ENCODE data around the gene TMEM201. TPM values are rescaled to one million over a fixed set of nuclear protein-coding genes. Genes with fewer than 3 reads are reported as not detected.

Gene TMEM201
- total RNA-seq, 1 experiment from 2014 or later = 30.4 TPM

DNA sequence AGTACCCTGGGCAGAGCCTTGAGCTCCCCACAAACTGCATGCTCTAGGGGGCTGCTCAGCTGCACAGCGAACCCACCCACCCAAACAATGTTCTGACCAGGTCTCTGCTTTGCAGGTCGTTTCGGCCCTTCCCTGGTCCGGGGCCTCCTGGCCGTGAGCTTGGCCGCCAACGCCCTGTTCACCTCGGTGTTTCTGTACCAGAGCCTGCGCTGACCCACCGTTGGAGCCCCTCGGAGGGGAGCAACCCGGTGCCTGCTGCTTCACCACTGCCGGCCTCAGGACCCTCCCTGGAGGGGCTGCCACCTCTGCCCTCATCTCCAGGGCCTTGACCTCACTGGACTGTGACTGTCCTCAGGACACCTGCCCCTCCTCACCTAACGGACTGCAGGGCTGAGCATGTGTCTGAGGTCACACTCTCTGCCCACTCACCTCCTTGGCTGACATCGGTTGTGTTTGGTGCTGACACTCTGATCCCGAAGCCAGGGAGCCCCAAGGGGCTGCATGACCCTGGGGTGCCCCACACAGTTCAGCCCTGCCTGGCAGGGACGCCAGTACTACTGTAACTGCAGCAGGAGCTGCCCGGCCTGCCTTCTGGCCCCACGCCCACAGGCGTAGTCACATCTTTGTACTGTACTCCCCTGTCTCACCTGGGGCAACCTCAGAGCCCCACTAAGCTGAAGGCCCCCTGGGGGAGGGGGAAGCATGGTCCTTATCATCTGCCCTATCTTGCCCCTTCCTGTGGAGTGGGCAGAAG, 24.3 kb downstream of the TMEM201 start:
- no peak overlapping the region for H3K4me3 Mint-ChIP-seq
- TF ChIP-seq, protein P1, sequence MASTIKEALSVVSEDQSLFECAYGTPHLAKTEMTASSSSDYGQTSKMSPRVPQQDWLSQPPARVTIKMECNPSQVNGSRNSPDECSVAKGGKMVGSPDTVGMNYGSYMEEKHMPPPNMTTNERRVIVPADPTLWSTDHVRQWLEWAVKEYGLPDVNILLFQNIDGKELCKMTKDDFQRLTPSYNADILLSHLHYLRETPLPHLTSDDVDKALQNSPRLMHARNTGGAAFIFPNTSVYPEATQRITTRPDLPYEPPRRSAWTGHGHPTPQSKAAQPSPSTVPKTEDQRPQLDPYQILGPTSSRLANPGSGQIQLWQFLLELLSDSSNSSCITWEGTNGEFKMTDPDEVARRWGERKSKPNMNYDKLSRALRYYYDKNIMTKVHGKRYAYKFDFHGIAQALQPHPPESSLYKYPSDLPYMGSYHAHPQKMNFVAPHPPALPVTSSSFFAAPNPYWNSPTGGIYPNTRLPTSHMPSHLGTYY (CRISPR knock-in tag; IDR thresholded peaks at IDR 0.05) = no peak
- TF ChIP-seq ZBTB21 (CRISPR knock-in tag; IDR thresholded peaks at IDR 0.05; ENCODE audit: borderline replicate concordance) = no peak
- TF ChIP-seq RORB (CRISPR knock-in tag; IDR thresholded peaks at IDR 0.05) = no peak
- TF ChIP-seq, protein P2, sequence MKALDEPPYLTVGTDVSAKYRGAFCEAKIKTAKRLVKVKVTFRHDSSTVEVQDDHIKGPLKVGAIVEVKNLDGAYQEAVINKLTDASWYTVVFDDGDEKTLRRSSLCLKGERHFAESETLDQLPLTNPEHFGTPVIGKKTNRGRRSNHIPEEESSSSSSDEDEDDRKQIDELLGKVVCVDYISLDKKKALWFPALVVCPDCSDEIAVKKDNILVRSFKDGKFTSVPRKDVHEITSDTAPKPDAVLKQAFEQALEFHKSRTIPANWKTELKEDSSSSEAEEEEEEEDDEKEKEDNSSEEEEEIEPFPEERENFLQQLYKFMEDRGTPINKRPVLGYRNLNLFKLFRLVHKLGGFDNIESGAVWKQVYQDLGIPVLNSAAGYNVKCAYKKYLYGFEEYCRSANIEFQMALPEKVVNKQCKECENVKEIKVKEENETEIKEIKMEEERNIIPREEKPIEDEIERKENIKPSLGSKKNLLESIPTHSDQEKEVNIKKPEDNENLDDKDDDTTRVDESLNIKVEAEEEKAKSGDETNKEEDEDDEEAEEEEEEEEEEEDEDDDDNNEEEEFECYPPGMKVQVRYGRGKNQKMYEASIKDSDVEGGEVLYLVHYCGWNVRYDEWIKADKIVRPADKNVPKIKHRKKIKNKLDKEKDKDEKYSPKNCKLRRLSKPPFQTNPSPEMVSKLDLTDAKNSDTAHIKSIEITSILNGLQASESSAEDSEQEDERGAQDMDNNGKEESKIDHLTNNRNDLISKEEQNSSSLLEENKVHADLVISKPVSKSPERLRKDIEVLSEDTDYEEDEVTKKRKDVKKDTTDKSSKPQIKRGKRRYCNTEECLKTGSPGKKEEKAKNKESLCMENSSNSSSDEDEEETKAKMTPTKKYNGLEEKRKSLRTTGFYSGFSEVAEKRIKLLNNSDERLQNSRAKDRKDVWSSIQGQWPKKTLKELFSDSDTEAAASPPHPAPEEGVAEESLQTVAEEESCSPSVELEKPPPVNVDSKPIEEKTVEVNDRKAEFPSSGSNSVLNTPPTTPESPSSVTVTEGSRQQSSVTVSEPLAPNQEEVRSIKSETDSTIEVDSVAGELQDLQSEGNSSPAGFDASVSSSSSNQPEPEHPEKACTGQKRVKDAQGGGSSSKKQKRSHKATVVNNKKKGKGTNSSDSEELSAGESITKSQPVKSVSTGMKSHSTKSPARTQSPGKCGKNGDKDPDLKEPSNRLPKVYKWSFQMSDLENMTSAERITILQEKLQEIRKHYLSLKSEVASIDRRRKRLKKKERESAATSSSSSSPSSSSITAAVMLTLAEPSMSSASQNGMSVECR (CRISPR knock-in tag; IDR thresholded peaks at IDR 0.05; ENCODE audit: borderline replicate concordance) = no peak
- no peak for TF ChIP-seq CBFB (CRISPR knock-in tag; IDR thresholded peaks at IDR 0.05; ENCODE audit: low read depth)
- TF ChIP-seq TEAD4 (CRISPR knock-in tag; IDR thresholded peaks at IDR 0.05) = no peak
- TF ChIP-seq FOXP1 (CRISPR knock-in tag; IDR thresholded peaks at IDR 0.05; ENCODE audit: borderline replicate concordance) = no peak
- no peak for TF ChIP-seq ELF4 (CRISPR knock-in tag; IDR thresholded peaks at IDR 0.05; ENCODE audit: low read depth)
- TF ChIP-seq NR2C2 (CRISPR knock-in tag; IDR thresholded peaks at IDR 0.05) = no peak
- TF ChIP-seq, protein P3, sequence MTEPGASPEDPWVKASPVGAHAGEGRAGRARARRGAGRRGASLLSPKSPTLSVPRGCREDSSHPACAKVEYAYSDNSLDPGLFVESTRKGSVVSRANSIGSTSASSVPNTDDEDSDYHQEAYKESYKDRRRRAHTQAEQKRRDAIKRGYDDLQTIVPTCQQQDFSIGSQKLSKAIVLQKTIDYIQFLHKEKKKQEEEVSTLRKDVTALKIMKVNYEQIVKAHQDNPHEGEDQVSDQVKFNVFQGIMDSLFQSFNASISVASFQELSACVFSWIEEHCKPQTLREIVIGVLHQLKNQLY (CRISPR knock-in tag; IDR thresholded peaks at IDR 0.05) = no peak
- TF ChIP-seq PRRX2 (CRISPR knock-in tag; IDR thresholded peaks at IDR 0.05) = no peak
- TF ChIP-seq, protein P4, sequence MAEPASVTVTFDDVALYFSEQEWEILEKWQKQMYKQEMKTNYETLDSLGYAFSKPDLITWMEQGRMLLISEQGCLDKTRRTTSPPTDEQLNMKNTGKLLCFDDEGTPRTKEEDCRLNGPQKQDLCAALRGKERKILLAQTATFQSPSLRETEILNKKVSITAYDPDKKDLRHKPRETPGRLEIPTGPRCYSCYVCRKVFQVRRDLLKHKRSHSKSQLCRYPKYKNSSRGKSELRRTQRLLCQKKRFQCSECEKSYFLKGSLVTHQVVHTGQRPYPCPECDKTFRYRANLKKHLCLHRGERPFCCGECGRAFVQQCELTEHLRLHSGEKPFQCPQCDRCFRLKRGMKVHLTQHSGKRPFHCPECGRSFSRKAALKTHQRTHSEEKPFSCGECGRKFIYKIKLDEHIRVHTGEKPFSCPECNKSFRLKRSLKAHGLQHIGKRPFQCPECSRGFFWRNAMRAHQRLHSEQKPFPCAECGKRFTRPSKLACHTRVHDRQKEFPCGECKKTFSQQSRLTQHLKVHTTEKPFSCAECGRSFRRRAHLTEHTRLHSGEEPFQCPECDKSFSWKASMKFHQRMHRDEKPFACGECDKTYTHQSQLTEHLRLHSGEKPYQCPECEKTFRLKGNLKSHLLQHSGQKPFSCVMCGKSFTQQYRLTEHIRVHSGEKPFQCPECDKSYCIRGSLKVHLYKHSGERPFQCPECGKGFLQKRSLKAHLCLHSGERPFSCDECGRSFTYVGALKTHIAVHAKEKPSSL (CRISPR knock-in tag; conservative IDR thresholded peaks at IDR 0.05) = no peak
- TF ChIP-seq, protein P5, sequence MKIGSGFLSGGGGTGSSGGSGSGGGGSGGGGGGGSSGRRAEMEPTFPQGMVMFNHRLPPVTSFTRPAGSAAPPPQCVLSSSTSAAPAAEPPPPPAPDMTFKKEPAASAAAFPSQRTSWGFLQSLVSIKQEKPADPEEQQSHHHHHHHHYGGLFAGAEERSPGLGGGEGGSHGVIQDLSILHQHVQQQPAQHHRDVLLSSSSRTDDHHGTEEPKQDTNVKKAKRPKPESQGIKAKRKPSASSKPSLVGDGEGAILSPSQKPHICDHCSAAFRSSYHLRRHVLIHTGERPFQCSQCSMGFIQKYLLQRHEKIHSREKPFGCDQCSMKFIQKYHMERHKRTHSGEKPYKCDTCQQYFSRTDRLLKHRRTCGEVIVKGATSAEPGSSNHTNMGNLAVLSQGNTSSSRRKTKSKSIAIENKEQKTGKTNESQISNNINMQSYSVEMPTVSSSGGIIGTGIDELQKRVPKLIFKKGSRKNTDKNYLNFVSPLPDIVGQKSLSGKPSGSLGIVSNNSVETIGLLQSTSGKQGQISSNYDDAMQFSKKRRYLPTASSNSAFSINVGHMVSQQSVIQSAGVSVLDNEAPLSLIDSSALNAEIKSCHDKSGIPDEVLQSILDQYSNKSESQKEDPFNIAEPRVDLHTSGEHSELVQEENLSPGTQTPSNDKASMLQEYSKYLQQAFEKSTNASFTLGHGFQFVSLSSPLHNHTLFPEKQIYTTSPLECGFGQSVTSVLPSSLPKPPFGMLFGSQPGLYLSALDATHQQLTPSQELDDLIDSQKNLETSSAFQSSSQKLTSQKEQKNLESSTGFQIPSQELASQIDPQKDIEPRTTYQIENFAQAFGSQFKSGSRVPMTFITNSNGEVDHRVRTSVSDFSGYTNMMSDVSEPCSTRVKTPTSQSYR (CRISPR knock-in tag; IDR thresholded peaks at IDR 0.05) = no peak
- TF ChIP-seq NFE2L1 (CRISPR knock-in tag; IDR thresholded peaks at IDR 0.05) = no peak
- TF ChIP-seq, protein P6, sequence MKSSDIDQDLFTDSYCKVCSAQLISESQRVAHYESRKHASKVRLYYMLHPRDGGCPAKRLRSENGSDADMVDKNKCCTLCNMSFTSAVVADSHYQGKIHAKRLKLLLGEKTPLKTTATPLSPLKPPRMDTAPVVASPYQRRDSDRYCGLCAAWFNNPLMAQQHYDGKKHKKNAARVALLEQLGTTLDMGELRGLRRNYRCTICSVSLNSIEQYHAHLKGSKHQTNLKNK (CRISPR knock-in tag; IDR thresholded peaks at IDR 0.05) = no peak
- no peak for TF ChIP-seq SOX15 (CRISPR knock-in tag; IDR thresholded peaks at IDR 0.05)
- TF ChIP-seq, protein P7, sequence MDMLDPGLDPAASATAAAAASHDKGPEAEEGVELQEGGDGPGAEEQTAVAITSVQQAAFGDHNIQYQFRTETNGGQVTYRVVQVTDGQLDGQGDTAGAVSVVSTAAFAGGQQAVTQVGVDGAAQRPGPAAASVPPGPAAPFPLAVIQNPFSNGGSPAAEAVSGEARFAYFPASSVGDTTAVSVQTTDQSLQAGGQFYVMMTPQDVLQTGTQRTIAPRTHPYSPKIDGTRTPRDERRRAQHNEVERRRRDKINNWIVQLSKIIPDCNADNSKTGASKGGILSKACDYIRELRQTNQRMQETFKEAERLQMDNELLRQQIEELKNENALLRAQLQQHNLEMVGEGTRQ (CRISPR knock-in tag; IDR thresholded peaks at IDR 0.05) = no peak
- TF ChIP-seq, protein P8, sequence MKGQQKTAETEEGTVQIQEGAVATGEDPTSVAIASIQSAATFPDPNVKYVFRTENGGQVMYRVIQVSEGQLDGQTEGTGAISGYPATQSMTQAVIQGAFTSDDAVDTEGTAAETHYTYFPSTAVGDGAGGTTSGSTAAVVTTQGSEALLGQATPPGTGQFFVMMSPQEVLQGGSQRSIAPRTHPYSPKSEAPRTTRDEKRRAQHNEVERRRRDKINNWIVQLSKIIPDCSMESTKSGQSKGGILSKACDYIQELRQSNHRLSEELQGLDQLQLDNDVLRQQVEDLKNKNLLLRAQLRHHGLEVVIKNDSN (CRISPR knock-in tag; IDR thresholded peaks at IDR 0.05) = no peak
- no peak for TF ChIP-seq HMGA2 (CRISPR knock-in tag; IDR thresholded peaks at IDR 0.05)
- H3K9me3 Mint-ChIP-seq = no peaks in the 10 kb centered on the region
- H3K4me1 Mint-ChIP-seq = peaks cover 2% of the 10 kb centered on the region; the same call in 1 of the 2 replicates
- peaks cover 12% of the 10 kb centered on the region; the same call in 1 of the 2 replicates for H3K36me3 Mint-ChIP-seq
- H3K27me3 Mint-ChIP-seq (ENCODE audit: low read depth) = no peaks in the 10 kb centered on the region
- CTCF ChIA-PET = no interaction called here
- ATAC-seq = no peak
- POLR2A ChIA-PET = no interaction called here
- DNase-seq (ENCODE audit: low spot score) = no peak
- H3K27ac Mint-ChIP-seq = no peak overlapping the region

All from WTC11 (cell line).